GM13977 (cell line): ENCODE data around the gene USP7.

Experiments used
- DNase-seq: peaks from one replicate; pipeline ENCODE4 v3.0.0; 2012; ENCODE audit warnings: low spot score
- CTCF ChIP-seq: IDR thresholded peaks from 2 replicates; pipeline ENCODE4 v1.5.1; 2012; ENCODE audit warnings: mild to moderate bottlenecking, control low read depth; ENCODE audit not compliant: insufficient read depth; ENCODE audit errors: extremely low read depth, missing control alignments
- in situ Hi-C: fragments of 300-500 bp; cut with MboI; formaldehyde crosslinking; loops from one replicate; pipeline ENCODE4 v1.12.0; 2022; ENCODE audit warnings: low sequenced_read_pairs, low pct_unique_long_range_greater_than_20kb, mixed read lengths, inconsistent platforms; ENCODE audit not compliant: unreplicated experiment

Gene USP7

GRCh38 chr16:8904018-8904430, 59.7 kb downstream of the USP7 start:
- no peak for DNase-seq
- in situ Hi-C loops: no loop called here
- TF ChIP-seq CTCF: no peak

- DNase-seq: no peak
- in situ Hi-C loops: no loop called here
These were observed 60.7 kb downstream of the USP7 start for GRCh38 chr16:8903004-8903403.

GRCh38 chr16:8901320-8901861, 62.3 kb downstream of the USP7 start:
- DNase-seq: no peak
- in situ Hi-C loops: no loop called here
- TF ChIP-seq CTCF: no peak

More at GRCh38 chr16:8903004-8903403, 60.7 kb downstream of the USP7 start:
- no peak for TF ChIP-seq CTCF

- in situ Hi-C loops: no loop called here
- no peak for DNase-seq
- TF ChIP-seq CTCF: no peak
These were observed 63.4 kb downstream of the USP7 start for GRCh38 chr16:8900343-8900742.

GRCh38 chr16:8899709-8900317, 63.9 kb downstream of the USP7 start:
- DNase-seq: no peak

GRCh38 chr16:8898660-8899318, 64.9 kb downstream of the USP7 start:
- TF ChIP-seq CTCF: no peak
- in situ Hi-C loops: no loop called here
- DNase-seq: no peak

More at GRCh38 chr16:8899709-8900317, 63.9 kb downstream of the USP7 start:
- TF ChIP-seq CTCF: peak; percentile 19
- in situ Hi-C loops: no loop called here
